Bronchial epithelial cell (primary cell): ENCODE measurements around the gene AKR1C8. TPM values are rescaled to one million over a fixed set of nuclear protein-coding genes. Genes with fewer than 3 reads are reported as not detected.

Source experiments
- DNase-seq: peaks from one replicate; pipeline ENCODE4 v3.0.0-alpha.2; 2010; ENCODE audit warnings: low read depth
- FAIRE-seq: peaks from 2 replicates; lab custom pipeline; 2011; peaks lifted over from hg19 to GRCh38; lab: Jason Lieb, UNC
- H3K27me3 ChIP-seq: 2 replicates; pipeline ENCODE4 v1.5.1; 2011; ENCODE audit warnings: low read length; ENCODE audit not compliant: control insufficient read depth, insufficient read depth
- H3K36me3 ChIP-seq: 2 replicates; pipeline ENCODE4 v1.5.1; 2011; ENCODE audit warnings: low read length; ENCODE audit not compliant: control insufficient read depth, insufficient read depth
- H3K4me3 ChIP-seq: 2 replicates; pipeline ENCODE4 v1.5.1; 2011; ENCODE audit warnings: mild to moderate bottlenecking, low read depth, low read length, control low read depth
- CTCF ChIP-seq: IDR thresholded peaks from 2 replicates; pipeline ENCODE4 v1.5.1; 2011; ENCODE audit warnings: mild to moderate bottlenecking, moderate library complexity, low read length, control low read depth, inconsistent platforms; ENCODE audit not compliant: insufficient read depth, severe bottlenecking
- total RNA-seq: library from RNA; depleted of rRNA; stranded (reverse); fragments of >200 nt; gene quantifications from 2 replicates; pipeline ENCODE4 v1.2.1, GENCODE V29; 2014

AKR1C8 gene
- total RNA-seq, 1 donor from 2014 or later: 0.26 TPM

DNA sequence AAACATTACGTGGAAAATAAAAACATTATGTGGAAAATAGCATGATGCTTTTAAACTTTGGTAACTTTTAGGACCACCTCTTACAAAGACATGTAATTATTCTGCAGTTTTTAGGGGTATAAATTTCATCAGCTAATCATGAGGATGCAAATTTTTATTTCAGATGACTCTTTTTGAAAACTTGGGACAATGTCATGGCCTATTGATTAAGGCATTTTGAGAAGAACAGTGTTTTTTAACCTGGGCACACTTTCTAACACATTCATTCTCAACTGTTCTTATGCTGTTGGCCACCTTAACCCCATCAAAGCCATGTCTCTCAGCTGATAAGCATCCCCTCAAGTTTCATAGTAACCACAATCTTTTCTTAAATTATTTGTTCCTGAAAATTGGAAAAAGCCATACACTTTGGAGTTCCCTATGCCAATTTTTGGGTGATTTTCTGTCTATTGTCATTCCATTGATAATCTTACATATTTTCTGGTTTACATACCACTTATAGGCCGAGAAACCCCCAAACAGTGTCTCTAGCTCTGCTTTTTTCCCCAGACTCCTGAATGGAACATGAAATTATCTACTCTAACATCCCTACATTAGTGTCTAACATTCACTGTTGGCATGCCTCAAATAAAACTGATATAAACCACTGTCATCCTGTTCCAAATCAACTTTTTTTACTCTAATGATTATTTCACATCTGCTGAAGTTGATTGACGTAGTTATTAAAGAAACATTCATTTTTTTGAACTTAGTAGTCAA, 76.1 kb downstream of the AKR1C8 start:
- DNase-seq: no peak
- Histone ChIP-seq H3K27me3 (no peaks in the 10 kb centered on the region), H3K4me3 (no peak overlapping the region), H3K36me3 (peaks cover 13% of the 10 kb centered on the region)
- no peak for TF ChIP-seq CTCF
- no peak for FAIRE-seq

DNA sequence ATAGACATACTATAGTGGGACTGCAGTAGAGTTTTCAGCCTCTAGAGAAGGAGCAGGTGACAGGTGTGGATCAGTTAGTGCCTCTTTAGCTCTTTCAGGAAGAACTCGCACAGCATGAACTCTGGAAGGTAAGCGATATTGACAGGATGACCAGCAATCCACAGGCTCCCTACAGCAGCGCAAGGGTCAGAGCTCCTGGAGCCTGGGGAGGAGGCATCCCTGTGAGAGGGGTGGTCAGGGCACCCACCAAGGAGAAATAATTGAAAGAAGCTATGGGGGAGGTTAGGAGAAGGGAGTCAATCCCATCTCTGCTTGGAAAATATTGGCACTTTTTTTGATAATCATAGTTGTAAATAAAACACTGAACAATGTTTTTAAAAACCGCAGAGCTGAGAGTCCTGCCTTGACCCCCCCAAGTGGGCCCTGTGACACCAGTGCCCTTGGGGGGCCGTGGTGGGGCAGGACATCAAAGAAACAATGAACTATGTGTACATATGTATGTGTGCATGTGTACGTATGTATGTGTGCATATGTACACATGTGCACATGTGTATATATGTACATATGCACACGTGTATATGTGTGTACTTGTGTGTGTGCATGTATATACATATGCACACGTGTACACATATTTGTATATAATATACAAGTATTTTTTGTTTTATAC, 77.0 kb downstream of the AKR1C8 start:
- Histone ChIP-seq H3K27me3 (no peaks in the 10 kb centered on the region), H3K36me3 (peaks cover 15% of the 10 kb centered on the region), H3K4me3 (no peak overlapping the region)
- no peak for TF ChIP-seq CTCF
- no peak for DNase-seq
- no peak for FAIRE-seq

- peaks cover 19% of the 10 kb centered on the region for H3K36me3 ChIP-seq
- DNase-seq (no peak), FAIRE-seq (no peak)
- no peak overlapping the region for H3K4me3 ChIP-seq
- no peak for TF ChIP-seq CTCF
- no peaks in the 10 kb centered on the region for H3K27me3 ChIP-seq
Observed at GRCh38 chr10:5106553-5106952, 78.4 kb downstream of the AKR1C8 start.

- H3K27me3 ChIP-seq: no peaks in the 10 kb centered on the region
- FAIRE-seq (peak; percentile 50), DNase-seq (no peak)
- peaks cover 19% of the 10 kb centered on the region for H3K36me3 ChIP-seq
- H3K4me3 ChIP-seq: no peak overlapping the region
- TF ChIP-seq CTCF: no peak
Observed at GRCh38 chr10:5105626-5106025, 79.3 kb downstream of the AKR1C8 start.

Other genes with a start within 250 kb of the AKR1C8 start
- gene AKR1C1, start 221.7 kb downstream of the AKR1C8 start, total RNA-seq: 63.2 and 113 TPM in 2 replicates
- gene AKR1C2, start 181.3 kb downstream of the AKR1C8 start, total RNA-seq: 191 and 222 TPM in 2 replicates
- 45.5 and 69.5 TPM in 2 replicates for gene AKR1C3, start 90.7 kb downstream of the AKR1C8 start, total RNA-seq
- not detected in 2 replicates for gene AKR1C4, start 11.7 kb upstream of the AKR1C8 start, total RNA-seq
- not detected in 2 replicates for gene UCN3, start 179.8 kb upstream of the AKR1C8 start, total RNA-seq
- gene TUBAL3, start 219.7 kb upstream of the AKR1C8 start, total RNA-seq: 0.26 TPM in 2 replicates
- 45.8 and 118 TPM in 2 replicates for gene NET1, start 227.4 kb upstream of the AKR1C8 start, total RNA-seq